GM12875 (cell line): ENCODE data around the gene NAB2.
A peak's percentile ranks its signal among the peaks of the same experiment; 100 is the strongest.

Experiments used
- H3K4me3 ChIP-seq: one replicate; pipeline ENCODE4 v1.5.1; 2011; ENCODE audit warnings: low read depth, low read length, control low read depth
- TF ChIP-seq, protein P1 (sequence below): IDR thresholded peaks from 2 replicates; pipeline ENCODE4 v1.5.1; 2011; ENCODE audit warnings: low read depth, mild to moderate bottlenecking, control low read depth, inconsistent platforms, low read length, moderate library complexity, borderline replicate concordance; ENCODE audit not compliant: insufficient read depth

Gene NAB2, protein sequence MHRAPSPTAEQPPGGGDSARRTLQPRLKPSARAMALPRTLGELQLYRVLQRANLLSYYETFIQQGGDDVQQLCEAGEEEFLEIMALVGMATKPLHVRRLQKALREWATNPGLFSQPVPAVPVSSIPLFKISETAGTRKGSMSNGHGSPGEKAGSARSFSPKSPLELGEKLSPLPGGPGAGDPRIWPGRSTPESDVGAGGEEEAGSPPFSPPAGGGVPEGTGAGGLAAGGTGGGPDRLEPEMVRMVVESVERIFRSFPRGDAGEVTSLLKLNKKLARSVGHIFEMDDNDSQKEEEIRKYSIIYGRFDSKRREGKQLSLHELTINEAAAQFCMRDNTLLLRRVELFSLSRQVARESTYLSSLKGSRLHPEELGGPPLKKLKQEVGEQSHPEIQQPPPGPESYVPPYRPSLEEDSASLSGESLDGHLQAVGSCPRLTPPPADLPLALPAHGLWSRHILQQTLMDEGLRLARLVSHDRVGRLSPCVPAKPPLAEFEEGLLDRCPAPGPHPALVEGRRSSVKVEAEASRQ

DNA sequence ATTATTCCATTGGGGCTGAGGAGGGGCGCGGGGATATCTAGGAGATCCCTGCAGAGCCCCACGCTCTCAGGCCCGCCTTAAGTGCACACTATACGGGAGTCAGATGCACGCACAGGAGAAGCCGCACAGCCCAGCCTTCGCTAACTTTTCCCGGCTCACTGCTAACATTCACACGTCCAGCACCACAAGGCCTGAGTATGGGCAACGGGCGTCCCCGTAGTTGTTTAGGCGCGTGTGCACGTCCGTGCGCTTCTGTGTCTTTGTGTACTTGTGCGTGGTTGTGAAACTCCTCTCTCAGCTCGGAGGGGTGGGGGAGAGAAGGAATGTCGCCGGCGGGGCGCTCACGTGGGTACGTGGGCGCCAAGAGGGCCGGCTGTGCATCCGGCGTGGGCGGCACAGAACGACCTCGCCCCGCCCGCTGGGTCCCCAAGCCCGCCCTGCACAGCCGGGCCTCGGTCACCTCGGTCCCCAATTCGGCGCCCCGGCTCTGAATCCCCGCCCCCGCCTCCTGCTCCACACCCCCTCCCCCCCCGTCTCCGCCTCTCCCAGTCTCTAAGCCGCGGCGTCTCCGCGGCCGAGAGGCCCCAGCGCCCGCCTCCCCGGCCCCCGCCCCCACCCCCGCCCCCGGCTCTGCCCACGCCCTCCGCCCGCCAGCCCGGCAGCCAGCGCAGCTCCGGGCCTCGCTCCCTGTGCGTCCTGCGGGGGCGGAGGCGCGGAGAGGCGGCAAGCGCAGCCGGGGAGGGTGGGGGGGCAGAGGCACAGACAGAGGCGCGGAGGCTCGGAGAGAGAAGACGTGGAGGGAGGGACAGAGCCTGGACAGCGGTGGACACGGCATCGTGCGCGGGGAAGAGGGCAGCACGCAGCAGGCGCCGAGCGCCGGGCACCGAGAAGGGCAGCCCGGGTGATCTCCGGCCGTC lies at the start of gene NAB2:
Gene NAB2, plus strand, starts transcription at position 761 of the 917 bp plus-strand sequence. CDS start 158 bp downstream, outside the sequence.
- H3K4me3 ChIP-seq = peak within 1 kb of the TSS; percentile 93
- TF ChIP-seq, protein P1, sequence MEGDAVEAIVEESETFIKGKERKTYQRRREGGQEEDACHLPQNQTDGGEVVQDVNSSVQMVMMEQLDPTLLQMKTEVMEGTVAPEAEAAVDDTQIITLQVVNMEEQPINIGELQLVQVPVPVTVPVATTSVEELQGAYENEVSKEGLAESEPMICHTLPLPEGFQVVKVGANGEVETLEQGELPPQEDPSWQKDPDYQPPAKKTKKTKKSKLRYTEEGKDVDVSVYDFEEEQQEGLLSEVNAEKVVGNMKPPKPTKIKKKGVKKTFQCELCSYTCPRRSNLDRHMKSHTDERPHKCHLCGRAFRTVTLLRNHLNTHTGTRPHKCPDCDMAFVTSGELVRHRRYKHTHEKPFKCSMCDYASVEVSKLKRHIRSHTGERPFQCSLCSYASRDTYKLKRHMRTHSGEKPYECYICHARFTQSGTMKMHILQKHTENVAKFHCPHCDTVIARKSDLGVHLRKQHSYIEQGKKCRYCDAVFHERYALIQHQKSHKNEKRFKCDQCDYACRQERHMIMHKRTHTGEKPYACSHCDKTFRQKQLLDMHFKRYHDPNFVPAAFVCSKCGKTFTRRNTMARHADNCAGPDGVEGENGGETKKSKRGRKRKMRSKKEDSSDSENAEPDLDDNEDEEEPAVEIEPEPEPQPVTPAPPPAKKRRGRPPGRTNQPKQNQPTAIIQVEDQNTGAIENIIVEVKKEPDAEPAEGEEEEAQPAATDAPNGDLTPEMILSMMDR = no peak

DNA sequence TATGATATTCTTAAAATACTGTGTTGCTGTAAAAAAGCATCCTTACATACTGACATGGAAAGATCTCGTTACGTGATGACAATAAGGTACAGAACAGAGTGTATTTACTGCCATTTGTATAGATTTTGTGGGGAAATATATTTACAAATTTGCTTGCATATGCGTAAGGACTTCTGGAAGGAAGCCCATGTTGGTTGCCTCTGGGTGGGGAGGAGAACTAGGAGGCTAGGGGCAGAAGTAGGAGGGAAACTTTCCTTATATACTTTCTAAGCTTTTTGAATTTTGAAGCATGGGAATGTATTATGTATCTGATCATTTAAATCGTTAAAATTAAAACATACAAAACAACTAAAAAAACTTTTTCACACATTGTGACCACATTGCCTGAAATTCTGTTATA lies 48.7 kb upstream of the NAB2 start:
- H3K4me3 ChIP-seq = no peak overlapping the region
- TF ChIP-seq, protein P1 = no peak

DNA sequence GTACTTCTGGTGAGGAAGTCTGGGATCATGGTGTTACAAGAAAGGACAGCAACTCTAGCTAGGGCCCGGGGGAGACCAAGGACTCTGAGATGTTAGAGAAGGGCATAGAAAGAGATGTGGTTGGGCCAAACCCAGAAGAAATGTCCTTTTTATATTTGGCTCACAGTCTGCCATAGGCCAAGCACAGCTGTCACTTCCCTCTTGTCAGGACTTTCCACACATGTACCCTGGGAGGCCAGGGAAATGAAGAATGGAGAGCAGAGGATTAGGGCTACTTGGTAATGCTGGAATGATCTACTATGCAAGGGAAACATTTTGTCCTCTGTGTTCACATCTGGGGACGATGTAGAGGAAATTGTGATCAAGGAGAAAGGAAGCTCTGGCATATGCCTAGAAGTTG lies 48.2 kb upstream of the NAB2 start:
- TF ChIP-seq, protein P1 = no peak

DNA sequence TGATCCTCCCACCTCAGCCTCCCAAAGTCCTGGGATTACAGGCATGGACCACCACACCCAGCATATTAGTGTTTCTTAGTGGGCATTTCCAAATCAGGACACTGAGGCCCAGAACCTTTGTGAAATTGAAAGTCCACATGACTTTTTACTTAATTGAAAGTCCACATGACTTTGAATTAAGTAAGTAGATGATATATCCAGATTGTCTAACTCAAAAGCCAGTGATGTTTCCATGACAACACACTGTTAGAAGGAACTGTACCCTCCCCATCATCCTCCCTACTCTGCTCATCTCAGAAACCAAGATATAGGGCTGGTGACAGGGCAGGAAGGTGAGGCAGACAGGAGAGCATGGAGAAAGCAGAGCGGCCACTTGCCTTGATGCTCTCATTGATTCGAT lies 46.2 kb upstream of the NAB2 start:
- no peak overlapping the region for H3K4me3 ChIP-seq
- TF ChIP-seq, protein P1 = no peak

More for the DNA sequence above, 48.2 kb upstream of the NAB2 start:
- H3K4me3 ChIP-seq = no peak overlapping the region

DNA sequence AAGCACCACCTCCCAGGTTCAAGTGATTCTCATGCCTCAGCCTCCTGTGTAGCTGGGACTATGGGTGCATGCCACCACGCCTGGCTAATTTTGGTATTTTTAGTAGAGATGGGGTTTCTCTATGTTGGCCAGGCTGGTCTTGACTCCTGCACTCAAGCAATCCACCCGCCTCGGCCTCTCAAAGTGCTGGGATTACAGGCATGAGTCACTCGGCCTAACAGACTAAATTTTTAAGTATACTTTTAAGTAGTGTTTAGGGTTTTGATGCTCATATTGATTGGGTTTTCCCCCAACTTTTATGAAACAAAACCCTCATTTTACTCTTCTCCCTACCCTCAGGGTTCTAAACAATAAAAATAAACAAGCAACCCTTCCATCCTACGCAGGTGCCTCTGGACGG lies 44.4 kb upstream of the NAB2 start:
- no peak overlapping the region for H3K4me3 ChIP-seq
- TF ChIP-seq, protein P1 = no peak

DNA sequence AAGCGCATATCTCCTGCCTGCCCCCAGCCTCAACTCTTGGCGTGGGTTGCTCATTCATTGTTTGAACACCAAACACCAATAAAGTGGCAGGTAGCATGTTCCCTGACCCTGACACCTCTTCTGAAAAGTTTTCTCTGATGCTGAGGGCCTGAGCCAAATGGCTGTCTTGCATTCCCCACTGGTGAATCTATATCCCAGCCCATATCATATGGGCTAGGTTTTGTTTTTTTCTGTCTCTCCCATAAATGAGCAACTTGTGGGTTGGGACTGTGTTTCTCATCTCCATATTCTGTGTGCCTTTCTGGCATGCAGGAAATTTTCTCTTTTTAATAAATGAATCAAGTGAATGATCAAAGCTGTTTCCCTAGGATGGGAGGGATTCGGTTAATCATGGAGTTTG lies 44.0 kb upstream of the NAB2 start:
- TF ChIP-seq, protein P1 = no peak
- H3K4me3 ChIP-seq = no peak overlapping the region
